ENCODE measurements around the gene CES5A.

The CES5A gene

DNA sequence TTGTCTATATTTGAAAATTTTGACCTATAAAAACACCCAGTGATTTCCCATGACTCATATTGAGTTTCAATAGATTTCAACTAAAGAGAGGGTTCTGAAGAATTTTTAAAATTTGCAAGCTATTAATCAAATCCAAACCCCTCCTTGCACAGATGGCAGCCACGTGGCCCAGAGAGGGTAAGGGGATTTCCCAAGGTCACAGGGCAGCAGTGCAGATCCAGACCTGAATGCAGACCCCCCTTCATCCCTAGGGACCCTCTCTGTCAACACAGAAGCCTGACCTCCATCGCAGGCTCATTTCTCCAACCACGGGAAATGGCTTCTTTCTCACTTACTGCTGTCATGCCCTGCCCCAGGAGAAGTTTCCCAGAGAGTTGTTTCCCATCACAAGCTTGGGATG lies 24.7 kb upstream of the CES5A start:
- DNase-seq, result no peak
- Histone ChIP-seq H3K36me3 (no peaks in the 10 kb centered on the region), H3K9me3 (peaks cover 5 to 13% (median 13%) of the 10 kb centered on the region in 3 donors), H3K27me3 (peaks cover 0 to 6% of the 10 kb centered on the region in 2 donors), H3K27ac (no peak overlapping the region), H3K4me3 (no peak overlapping the region), H3K4me1 (no peaks in the 10 kb centered on the region)
- TF ChIP-seq, protein P1, sequence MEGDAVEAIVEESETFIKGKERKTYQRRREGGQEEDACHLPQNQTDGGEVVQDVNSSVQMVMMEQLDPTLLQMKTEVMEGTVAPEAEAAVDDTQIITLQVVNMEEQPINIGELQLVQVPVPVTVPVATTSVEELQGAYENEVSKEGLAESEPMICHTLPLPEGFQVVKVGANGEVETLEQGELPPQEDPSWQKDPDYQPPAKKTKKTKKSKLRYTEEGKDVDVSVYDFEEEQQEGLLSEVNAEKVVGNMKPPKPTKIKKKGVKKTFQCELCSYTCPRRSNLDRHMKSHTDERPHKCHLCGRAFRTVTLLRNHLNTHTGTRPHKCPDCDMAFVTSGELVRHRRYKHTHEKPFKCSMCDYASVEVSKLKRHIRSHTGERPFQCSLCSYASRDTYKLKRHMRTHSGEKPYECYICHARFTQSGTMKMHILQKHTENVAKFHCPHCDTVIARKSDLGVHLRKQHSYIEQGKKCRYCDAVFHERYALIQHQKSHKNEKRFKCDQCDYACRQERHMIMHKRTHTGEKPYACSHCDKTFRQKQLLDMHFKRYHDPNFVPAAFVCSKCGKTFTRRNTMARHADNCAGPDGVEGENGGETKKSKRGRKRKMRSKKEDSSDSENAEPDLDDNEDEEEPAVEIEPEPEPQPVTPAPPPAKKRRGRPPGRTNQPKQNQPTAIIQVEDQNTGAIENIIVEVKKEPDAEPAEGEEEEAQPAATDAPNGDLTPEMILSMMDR (IDR thresholded peaks at IDR 0.05), result no peak
- intact Hi-C loops (cut with DNase I; ENCODE audit: low total_unique reads), result no loop called here

DNA sequence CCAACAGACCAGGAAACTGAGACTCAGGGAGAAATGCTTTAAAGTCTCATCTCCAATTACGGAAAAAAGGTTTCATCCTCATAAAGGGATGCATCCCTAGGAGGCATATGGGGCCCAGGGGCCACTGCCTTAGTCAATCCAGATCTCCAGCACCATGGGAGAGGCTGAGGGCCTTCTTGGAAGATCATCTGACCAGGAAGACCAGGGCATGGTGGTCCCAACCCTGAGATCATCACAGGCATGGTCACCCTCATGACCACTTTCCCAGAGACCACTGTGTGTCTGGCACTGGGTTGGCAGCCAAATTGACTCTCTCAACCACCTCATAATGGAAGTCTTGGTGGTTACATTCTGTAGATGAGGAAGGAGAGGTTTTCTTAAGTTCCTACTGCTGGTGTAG lies 23.4 kb upstream of the CES5A start:
- Histone ChIP-seq H3K4me1 (no peaks in the 10 kb centered on the region), H3K27me3 (peaks cover 0 to 6% of the 10 kb centered on the region in 2 donors), H3K4me3 (no peak overlapping the region), H3K27ac (no peak overlapping the region), H3K9me3 (peaks cover 0 to 5% (median under 1%) of the 10 kb centered on the region in 3 donors), H3K36me3 (no peaks in the 10 kb centered on the region)
- intact Hi-C loops (cut with DNase I; ENCODE audit: low total_unique reads), result no loop called here
- TF ChIP-seq, protein P1 (IDR thresholded peaks at IDR 0.05), result no peak
- DNase-seq, result no peak

DNA sequence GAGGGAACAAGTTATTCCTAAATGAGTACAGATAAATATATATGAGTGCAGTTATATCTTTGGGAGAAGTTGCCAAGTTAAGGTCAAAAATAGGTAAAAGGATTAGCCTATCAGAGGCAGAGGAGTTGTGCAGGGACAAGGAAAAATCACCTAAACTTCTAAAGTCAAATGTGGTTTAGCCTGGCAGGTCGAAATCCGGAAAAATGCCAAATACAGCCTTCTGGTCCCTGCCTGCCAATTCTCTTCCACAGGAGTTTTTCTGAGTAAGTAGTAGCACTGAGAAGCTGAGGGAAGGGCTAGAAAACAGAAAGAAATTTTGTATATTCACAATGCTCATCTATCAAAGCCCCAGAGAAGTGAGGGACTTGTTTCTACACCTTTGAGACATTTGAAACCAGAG lies 17.6 kb upstream of the CES5A start:
- Histone ChIP-seq H3K4me3 (no peak overlapping the region), H3K27me3 (peaks cover 0 to 6% of the 10 kb centered on the region in 2 donors), H3K36me3 (no peaks in the 10 kb centered on the region), H3K27ac (no peak overlapping the region), H3K4me1 (no peaks in the 10 kb centered on the region), H3K9me3 (peaks cover 0 to 8% (median 7%) of the 10 kb centered on the region in 3 donors)
- TF ChIP-seq, protein P1 (IDR thresholded peaks at IDR 0.05), result no peak
- DNase-seq, result no peak
- intact Hi-C loops (cut with DNase I; ENCODE audit: low total_unique reads), result no loop called here

DNA sequence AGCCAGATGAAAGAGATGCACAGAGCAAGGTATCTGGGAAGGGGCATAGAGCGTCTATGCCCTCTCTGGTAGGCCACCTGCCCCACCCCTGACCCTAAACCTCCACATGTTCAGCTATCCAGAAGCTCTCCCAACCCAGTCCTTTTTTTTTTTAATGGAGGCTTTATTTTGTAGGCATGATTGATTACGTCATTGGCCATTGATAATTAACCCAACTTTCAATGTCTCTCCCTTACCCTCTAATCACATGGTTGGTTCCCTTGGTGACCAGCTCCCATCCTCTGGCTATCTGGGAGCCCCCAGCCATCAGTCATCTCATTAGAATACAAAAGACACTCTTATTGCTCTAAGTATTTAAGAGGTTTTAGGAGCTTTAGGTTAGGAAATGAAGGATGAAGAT lies 14.3 kb upstream of the CES5A start:
- Histone ChIP-seq H3K4me3 (no peak overlapping the region), H3K4me1 (no peaks in the 10 kb centered on the region), H3K9me3 (peaks cover 0 to 7% (median 3%) of the 10 kb centered on the region in 3 donors), H3K27me3 (no peaks in the 10 kb centered on the region), H3K36me3 (no peaks in the 10 kb centered on the region), H3K27ac (no peak overlapping the region)
- no peak for DNase-seq
- TF ChIP-seq, protein P1 (IDR thresholded peaks at IDR 0.05), result no peak
- intact Hi-C loops (cut with DNase I; ENCODE audit: low total_unique reads), result no loop called here

DNA sequence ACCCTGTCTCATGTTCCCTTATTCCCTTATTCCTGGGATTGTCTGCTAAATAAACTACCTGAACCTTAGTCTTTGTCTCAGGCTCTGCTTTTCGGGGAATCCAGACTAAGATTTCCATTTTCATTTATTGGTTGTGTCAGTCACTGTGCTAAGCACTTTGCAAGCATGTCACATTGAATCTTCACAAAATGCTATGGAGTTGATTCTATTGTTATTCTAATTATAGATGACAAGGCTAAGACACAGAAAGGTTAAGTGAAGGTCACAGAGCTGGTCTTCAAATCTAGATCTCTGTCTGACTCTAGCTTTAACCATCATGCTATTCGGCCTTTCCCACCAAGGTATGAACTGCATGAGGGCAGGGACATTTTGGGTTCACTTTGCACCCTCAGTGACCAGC lies 13.4 kb upstream of the CES5A start:
- Histone ChIP-seq H3K27me3 (no peaks in the 10 kb centered on the region), H3K4me3 (no peak overlapping the region), H3K9me3 (peaks cover 0 to 7% (median 3%) of the 10 kb centered on the region in 3 donors), H3K27ac (no peak overlapping the region), H3K36me3 (no peaks in the 10 kb centered on the region), H3K4me1 (no peaks in the 10 kb centered on the region)
- DNase-seq, result no peak
- TF ChIP-seq, protein P1 (IDR thresholded peaks at IDR 0.05), result no peak
- intact Hi-C loops (cut with DNase I; ENCODE audit: low total_unique reads), result no loop called here

DNA sequence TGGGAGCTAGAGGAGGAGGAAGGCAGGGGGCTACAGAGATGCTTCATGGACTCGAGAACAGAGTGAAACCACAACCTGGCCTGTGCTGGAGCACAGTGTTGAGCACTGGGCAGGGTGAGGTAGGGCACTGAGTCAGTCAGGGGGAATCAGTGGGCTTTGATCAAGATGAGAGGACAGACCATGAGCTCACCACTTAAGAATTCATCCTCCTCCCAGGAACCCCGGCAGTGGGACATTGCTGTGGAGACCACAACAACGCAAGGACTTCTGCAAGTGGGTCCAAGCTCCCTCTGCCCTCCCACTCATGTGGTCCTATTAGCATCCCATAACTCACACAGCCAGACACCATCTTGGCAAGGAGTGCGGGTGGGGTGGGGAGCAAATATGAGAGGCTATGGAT lies 1.7 kb upstream of the CES5A start:
- DNase-seq, result no peak
- Histone ChIP-seq H3K4me3 (no peak overlapping the region), H3K36me3 (no peaks in the 10 kb centered on the region), H3K27ac (no peak overlapping the region), H3K9me3 (no peaks in the 10 kb centered on the region), H3K4me1 (no peaks in the 10 kb centered on the region), H3K27me3 (peaks cover 0 to 23% of the 10 kb centered on the region in 2 donors)
- TF ChIP-seq, protein P1 (IDR thresholded peaks at IDR 0.05), result no peak
- intact Hi-C loops (cut with DNase I; ENCODE audit: low total_unique reads), result no loop called here

All from tibial artery (tissue), 4 donors.